K562 treated with DMSO at 1 percent for 48 hours (cell line): ENCODE data around the gene DCPS. TPM values are rescaled to one million over a fixed set of nuclear protein-coding genes. Genes with fewer than 3 reads are reported as not detected.

Experiments
- total RNA-seq: library from RNA; unstranded; fragments of 300-600 nt; gene quantifications from 2 replicates; pipeline ENCODE4 v1.2.3, GENCODE V29; 2022; ENCODE audit warnings: low replicate concordance; ENCODE audit errors: extremely low read depth

The DCPS gene
- total RNA-seq, result not detected in 2 replicates

GRCh38 chr11:126303623-126304456, at the start of gene DCPS:
Gene DCPS (plus strand): TSS chr11:126304060. CDS start chr11:126304081, 21 bp downstream.

DNA sequence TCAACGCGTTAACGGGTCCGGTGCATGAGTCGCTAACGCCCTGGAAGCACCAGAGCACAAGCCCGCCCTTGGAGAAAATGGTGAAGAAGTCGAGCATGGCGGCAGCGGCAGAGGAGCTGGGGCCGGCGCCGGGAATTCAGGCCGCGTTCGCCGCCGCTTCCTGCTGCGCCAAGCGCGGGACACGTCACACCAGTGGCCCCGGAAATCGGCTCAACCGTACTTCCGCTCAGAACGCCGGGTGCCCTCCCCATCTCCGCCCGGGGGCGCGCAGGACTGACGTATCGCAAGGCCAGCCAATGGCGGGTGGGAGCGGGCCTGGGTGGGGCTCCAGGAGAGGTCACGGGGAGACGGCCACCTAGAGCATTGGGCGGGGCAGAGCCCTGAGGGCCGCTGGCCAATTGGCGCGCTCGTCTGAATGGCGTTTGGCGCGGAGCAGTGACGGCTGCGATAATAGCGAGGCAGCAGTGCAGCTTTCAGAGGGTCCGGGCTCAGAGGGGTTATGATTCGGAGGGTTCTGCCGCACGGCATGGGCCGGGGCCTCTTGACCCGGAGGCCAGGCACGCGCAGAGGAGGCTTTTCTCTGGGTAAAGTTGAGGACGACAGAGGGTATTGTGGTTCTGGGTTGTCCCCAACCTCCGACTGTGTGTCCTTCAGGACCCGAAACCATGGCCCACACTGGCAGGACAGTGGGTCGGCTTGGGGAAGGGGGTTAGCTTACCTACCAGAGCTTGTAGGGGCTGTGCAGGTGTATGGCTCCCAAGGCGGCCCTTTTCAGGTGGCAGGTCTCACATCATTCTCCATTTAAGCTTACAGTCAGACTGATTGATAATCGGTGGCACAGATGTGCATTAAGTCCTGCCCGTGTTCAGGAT, 34.9 kb upstream of the DCPS start, which contains the start of the genes FOXRED1 and SRPRA:
FOXRED1 (plus strand) TSS at position 447 of the 872 bp plus-strand sequence; CDS start at position 500, 53 bp downstream.
SRPRA (minus strand) TSS at position 188 of the 872 bp plus-strand sequence; CDS start at position 97, 91 bp downstream.

DNA sequence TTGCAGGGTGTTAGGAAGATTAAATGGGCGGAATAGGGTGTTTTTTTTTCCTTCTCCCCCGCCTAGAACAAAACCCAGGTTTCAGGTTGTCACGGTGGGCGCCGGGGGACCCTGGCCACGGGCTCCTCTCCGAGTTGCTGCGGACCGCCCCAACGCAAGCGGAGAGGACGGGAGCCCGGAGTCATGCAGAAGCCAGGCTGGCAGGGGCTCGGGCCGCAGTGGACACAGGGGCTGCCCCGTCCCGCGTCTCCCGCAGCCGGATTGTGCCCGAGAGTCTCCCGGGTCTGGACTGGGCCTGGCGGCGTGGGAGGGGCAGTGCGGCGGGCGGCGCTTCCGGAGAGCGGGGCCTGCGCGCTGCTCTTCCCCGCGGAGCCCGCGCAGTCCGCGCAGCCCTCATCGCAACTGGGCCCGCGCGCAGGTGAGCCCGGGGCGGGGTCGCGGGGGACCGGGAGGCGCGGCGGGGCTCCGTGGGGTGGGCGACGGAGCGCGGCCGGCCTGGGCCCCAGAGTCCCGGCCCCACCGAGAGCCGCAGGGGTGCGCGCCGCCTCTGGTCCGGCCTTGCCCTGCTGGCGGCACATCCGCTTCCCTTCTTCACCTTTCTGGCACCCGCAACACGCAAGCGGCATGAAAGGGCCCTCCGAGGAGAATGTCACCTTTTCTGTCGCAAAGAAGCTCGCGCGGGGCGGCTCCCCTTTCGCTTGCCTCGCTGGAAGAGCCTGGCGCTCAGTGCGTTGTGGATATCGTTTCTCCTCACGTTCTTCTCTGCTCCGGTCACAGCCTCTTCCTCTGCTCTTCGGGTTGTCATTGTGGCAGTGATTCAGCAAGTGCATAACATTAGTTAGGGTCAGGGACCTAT, 20.9 kb upstream of the DCPS start, which contains the start of gene TIRAP:
TIRAP (plus strand) TSS at position 358 of the 856 bp plus-strand sequence. CDS start 7,802 bp downstream, outside the sequence.

DNA sequence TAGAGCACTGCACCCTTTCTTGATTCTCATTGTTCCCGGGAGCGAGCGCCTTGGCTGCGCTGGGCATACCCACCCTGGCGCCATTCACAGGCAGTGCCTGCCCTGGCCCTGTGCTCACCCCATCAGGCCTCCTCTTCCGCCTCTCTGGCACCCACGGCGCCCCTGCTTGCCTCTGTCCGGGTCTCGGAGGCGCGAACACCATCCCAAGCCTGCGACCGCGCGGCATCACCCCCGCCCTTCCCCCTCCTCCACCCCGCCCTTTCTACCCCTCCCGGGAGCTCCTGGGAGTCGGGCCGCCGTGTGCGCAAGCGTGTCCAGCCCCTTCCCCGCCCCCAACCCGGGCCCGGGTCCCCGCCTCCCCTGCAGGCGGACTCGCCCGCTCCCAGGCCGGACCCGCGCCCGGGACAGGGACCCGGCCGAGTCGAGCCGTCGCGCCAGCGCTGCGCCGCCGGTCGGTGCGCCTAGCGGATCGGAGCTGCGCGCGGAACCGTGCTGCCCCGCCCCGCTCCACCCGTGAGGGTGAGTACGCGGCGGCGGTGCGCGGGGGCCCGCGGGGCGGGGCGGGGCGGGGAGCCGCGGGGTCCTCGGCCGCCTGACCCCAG, 51.6 kb downstream of the DCPS start, which contains the start of gene ST3GAL4:
ST3GAL4 (plus strand) TSS at position 363 of the 602 bp plus-strand sequence. CDS start 50,470 bp downstream, outside the sequence.

Other genes starting within 250 kb of the DCPS start
- not detected in 2 replicates for gene CDON, start 241.2 kb upstream of the DCPS start, total RNA-seq
- not detected in 2 replicates for gene RPUSD4, start 92.4 kb upstream of the DCPS start, total RNA-seq
- gene FAM118B, start 92.3 kb upstream of the DCPS start, total RNA-seq, result not detected in 2 replicates
- gene SRPRA, start 35.2 kb upstream of the DCPS start, total RNA-seq, result not detected in 2 replicates
- not detected in 2 replicates for gene FOXRED1, start 34.9 kb upstream of the DCPS start, total RNA-seq
- gene TIRAP, start 21.0 kb upstream of the DCPS start, total RNA-seq, result not detected in 2 replicates
- not detected in 2 replicates for gene ST3GAL4, start 51.6 kb downstream of the DCPS start, total RNA-seq